Measurements from ENCODE around the gene EPS8L3.

DNA sequence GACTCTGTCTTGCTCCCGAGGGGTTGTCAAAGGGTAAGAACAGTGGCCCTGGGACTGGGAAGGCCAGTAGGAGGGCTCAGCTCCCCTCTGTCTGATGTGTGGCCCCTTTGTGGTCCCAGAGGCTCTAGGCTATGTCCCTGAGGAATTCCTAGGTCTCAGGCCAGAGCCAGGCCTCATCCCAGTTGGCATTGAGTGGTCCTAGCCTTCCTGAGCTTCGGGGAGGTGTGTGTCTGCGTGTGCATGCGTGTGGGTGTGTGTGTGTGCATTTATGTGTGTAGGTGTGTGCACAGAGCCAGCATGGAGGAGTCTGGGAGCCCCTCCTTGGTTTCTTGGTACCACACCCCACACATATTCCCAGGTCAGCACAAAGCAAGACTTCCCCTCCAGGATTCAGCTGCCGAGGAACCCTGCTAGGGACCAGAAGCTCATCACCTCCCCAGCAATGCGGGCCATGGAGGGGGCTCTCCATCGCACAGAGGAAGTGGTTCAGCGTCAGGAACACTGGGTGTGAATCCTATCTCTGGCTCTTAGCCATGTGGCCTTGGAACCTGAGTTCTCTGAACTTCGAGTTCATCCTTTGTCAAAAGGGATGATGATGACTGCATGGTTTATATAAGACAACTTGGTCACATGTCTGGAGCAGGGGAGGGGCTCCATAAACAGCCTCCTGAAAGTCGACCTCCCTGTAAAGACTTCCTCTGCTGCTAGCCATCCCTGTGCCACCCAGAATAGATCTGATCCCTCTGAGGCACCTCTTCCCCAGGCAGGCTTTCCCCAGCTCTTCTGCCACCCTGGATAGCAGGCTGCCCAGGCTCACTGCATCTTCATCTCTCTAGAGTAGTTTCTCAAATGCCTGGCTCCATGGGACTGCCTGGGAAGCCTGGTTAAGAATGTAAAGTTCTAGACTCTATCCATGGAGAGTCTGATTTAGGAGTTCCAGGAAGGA is 8.3 kb upstream of the EPS8L3 start:
- TF ChIP-seq, protein P1, sequence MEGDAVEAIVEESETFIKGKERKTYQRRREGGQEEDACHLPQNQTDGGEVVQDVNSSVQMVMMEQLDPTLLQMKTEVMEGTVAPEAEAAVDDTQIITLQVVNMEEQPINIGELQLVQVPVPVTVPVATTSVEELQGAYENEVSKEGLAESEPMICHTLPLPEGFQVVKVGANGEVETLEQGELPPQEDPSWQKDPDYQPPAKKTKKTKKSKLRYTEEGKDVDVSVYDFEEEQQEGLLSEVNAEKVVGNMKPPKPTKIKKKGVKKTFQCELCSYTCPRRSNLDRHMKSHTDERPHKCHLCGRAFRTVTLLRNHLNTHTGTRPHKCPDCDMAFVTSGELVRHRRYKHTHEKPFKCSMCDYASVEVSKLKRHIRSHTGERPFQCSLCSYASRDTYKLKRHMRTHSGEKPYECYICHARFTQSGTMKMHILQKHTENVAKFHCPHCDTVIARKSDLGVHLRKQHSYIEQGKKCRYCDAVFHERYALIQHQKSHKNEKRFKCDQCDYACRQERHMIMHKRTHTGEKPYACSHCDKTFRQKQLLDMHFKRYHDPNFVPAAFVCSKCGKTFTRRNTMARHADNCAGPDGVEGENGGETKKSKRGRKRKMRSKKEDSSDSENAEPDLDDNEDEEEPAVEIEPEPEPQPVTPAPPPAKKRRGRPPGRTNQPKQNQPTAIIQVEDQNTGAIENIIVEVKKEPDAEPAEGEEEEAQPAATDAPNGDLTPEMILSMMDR (IDR thresholded peaks at IDR 0.05 in 2 of 3, conservative IDR thresholded peaks at IDR 0.05 in 1 of 3; ENCODE audit: borderline replicate concordance in 1 of 3, insufficient read depth in 1 of 3, low read depth in 2 of 3, low read length in 2 of 3) = no peak
- TF ChIP-seq JUND (IDR thresholded peaks at IDR 0.05) = no peak
- TF ChIP-seq POLR2A (IDR thresholded peaks at IDR 0.05; ENCODE audit: borderline replicate concordance, extremely low read depth, insufficient read depth, insufficient read length) = no peak
- TF ChIP-seq POLR2AphosphoS5 (IDR thresholded peaks at IDR 0.05; ENCODE audit: low read depth, low read length) = no peak
- no peak for TF ChIP-seq SP1 (IDR thresholded peaks at IDR 0.05; ENCODE audit: low read depth)
- no peak for TF ChIP-seq EZH2 (IDR thresholded peaks at IDR 0.05)
- no peak for TF ChIP-seq SRF (IDR thresholded peaks at IDR 0.05; ENCODE audit: low read depth)
- TF ChIP-seq YY1 (IDR thresholded peaks at IDR 0.05; ENCODE audit: extremely low read depth, insufficient replicate concordance, low read depth, low read length) = no peak

Data from HCT116 (cell line).